Fibroblast of peridontal ligament (primary cell): ENCODE data around the gene LUC7L.
"Not testable (repeated sequence)": the region's sequence is repeated elsewhere in the genome, so short reads cannot be mapped to it uniquely, and the experiment has no call there.

ENCODE experiments used
- DNase-seq: peaks from one replicate; pipeline ENCODE4 v3.0.0-alpha.2; 2010; ENCODE audit errors: extremely low read depth

Gene LUC7L

GRCh38 chr16:263182-263774 lies 34.0 kb upstream of the LUC7L start:
- DNase-seq, result no peak

GRCh38 chr16:262121-262745 lies 33.0 kb upstream of the LUC7L start:
- DNase-seq, result no peak

- no peak for DNase-seq
Observed at GRCh38 chr16:261031-261691, 31.9 kb upstream of the LUC7L start.

- DNase-seq, result no peak
Observed at GRCh38 chr16:260326-260725, 31.1 kb upstream of the LUC7L start.

GRCh38 chr16:259814-260253 lies 30.6 kb upstream of the LUC7L start:
- DNase-seq, result no peak

- no peak for DNase-seq
Observed at GRCh38 chr16:259226-259625, 30.0 kb upstream of the LUC7L start.

GRCh38 chr16:258091-258490 lies 28.8 kb upstream of the LUC7L start:
- DNase-seq, result not testable (repeated sequence)

- no peak for DNase-seq
Observed at GRCh38 chr16:255183-255582, 25.9 kb upstream of the LUC7L start.

- DNase-seq, result no peak
Observed at GRCh38 chr16:254461-254860, 25.2 kb upstream of the LUC7L start.

- no peak for DNase-seq
Observed at GRCh38 chr16:253833-254232, 24.6 kb upstream of the LUC7L start.

- no peak for DNase-seq
Observed at GRCh38 chr16:252366-253337, 23.4 kb upstream of the LUC7L start.

- DNase-seq, result no peak
Observed at GRCh38 chr16:249431-249830, 20.2 kb upstream of the LUC7L start.

- DNase-seq, result no peak
Observed at GRCh38 chr16:247027-247426, 17.8 kb upstream of the LUC7L start.

- no peak for DNase-seq
Observed at GRCh38 chr16:245105-245504, 15.9 kb upstream of the LUC7L start.

- DNase-seq, result no peak
Observed at GRCh38 chr16:243348-243747, 14.1 kb upstream of the LUC7L start.

GRCh38 chr16:242281-242680 lies 13.0 kb upstream of the LUC7L start:
- no peak for DNase-seq

GRCh38 chr16:240559-240958 lies 11.3 kb upstream of the LUC7L start:
- DNase-seq, result no peak

GRCh38 chr16:239948-240277 lies 10.7 kb upstream of the LUC7L start:
- peak; percentile 5 for DNase-seq

- DNase-seq, result peak; percentile 79
Observed at GRCh38 chr16:234468-235305, 5.4 kb upstream of the LUC7L start, which contains the start of gene FAM234A. FAM234A (plus strand) TSS chr16:234821; CDS start chr16:254414, 19,593 bp downstream.

- no peak for DNase-seq
Observed at GRCh38 chr16:230949-231348, 1.7 kb upstream of the LUC7L start.

GRCh38 chr16:230351-230750 lies 1.1 kb upstream of the LUC7L start:
- not testable (repeated sequence) for DNase-seq
